HepG2 (cell line): Measurements from ENCODE around the gene DHX32. TPM values are rescaled to one million over a fixed set of nuclear protein-coding genes. Genes with fewer than 3 reads are reported as not detected.
A peak's percentile ranks its signal among the peaks of the same experiment; 100 is the strongest.
"Not testable (repeated sequence)": the region's sequence is repeated elsewhere in the genome, so short reads cannot be mapped to it uniquely, and the experiment has no call there.

ENCODE experiments used
- CBFB ChIP-seq: sonication (generic); formaldehyde crosslinking; IDR thresholded peaks from 2 replicates; pipeline ENCODE4 v1.4.0; 2020; ENCODE audit warnings: missing genetic modification reagents
- ETV5 ChIP-seq: IDR thresholded peaks from 2 replicates; pipeline ENCODE4 v1.6.1; 2018; ENCODE audit warnings: missing biosample characterization, missing genetic modification reagents, inconsistent platforms, borderline replicate concordance
- GABPA ChIP-seq, 2 experiments: IDR thresholded peaks; 2 replicates each; pipeline ENCODE4 v1.6.1; 2011 to 2016; ENCODE audit warnings: low read depth in 2 of 2, low read length in 1 of 2, missing biosample characterization in 1 of 2, missing genetic modification characterization in 1 of 2
- HMGXB4 ChIP-seq, 2 experiments: sonication (generic) in 1 of 2; formaldehyde crosslinking in 1 of 2; IDR thresholded peaks; 2 replicates each; pipeline versions ENCODE4 v1.4.0 to v1.6.1; 2018 to 2020; ENCODE audit warnings: missing genetic modification reagents in 2 of 2, borderline replicate concordance in 1 of 2, low read depth in 1 of 2, mild to moderate bottlenecking in 1 of 2, missing biosample characterization in 1 of 2
- HNF1B ChIP-seq: sonication (generic); formaldehyde crosslinking; IDR thresholded peaks from 2 replicates; pipeline ENCODE4 v1.5.1; 2020; ENCODE audit warnings: mild to moderate bottlenecking, moderate library complexity, missing genetic modification reagents
- IRF2 ChIP-seq: IDR thresholded peaks from 2 replicates; pipeline ENCODE4 v1.6.1; 2018; ENCODE audit warnings: missing genetic modification reagents, missing compliant biosample characterization
- KDM5A ChIP-seq: fragments of 200-600 bp; sonication (generic); IDR thresholded peaks from 2 replicates; pipeline ENCODE4 v1.7.0; 2018; ENCODE audit warnings: antibody characterized with exemption, mild to moderate bottlenecking, low read length, borderline replicate concordance
- KMT2B ChIP-seq: IDR thresholded peaks from 2 replicates; pipeline ENCODE4 v1.6.1; 2016; ENCODE audit warnings: missing genetic modification reagents, missing compliant biosample characterization
- MED1 ChIP-seq: sonication (generic); formaldehyde crosslinking; IDR thresholded peaks from 2 replicates; pipeline ENCODE4 v1.4.0; 2020; ENCODE audit warnings: missing genetic modification reagents
- NR1H2 ChIP-seq: sonication (generic); formaldehyde crosslinking; IDR thresholded peaks from 2 replicates; pipeline ENCODE4 v1.8.1; 2022; ENCODE audit warnings: low read depth, missing genetic modification reagents, borderline replicate concordance
- POGZ ChIP-seq: sonication (generic); formaldehyde crosslinking; IDR thresholded peaks from 2 replicates; pipeline ENCODE4 v1.4.0; 2020; ENCODE audit warnings: mild to moderate bottlenecking, missing genetic modification reagents
- RARA ChIP-seq: IDR thresholded peaks from 2 replicates; pipeline ENCODE4 v1.6.1; 2016; ENCODE audit warnings: missing genetic modification reagents, missing compliant biosample characterization
- SP1 ChIP-seq, 2 experiments: fragments of 450-650 bp in 1 of 2; sonication (generic) in 1 of 2; formaldehyde crosslinking in 1 of 2; IDR thresholded peaks; 2 replicates each; pipeline versions ENCODE4 v1.4.0 to v1.6.1; 2016 to 2020; ENCODE audit warnings: missing genetic modification reagents in 1 of 2
- TAF1 ChIP-seq: sonication (generic); formaldehyde crosslinking; IDR thresholded peaks from 2 replicates; pipeline ENCODE4 v1.4.0; 2020; ENCODE audit warnings: missing genetic modification reagents
- U2AF2 ChIP-seq: fragments of 200-400 bp; formaldehyde crosslinking; IDR thresholded peaks from 2 replicates; pipeline ENCODE4 v1.6.1; 2017; ENCODE audit warnings: low read depth, mild to moderate bottlenecking, low read length
- ZBTB7A ChIP-seq: sonication (generic); formaldehyde crosslinking; IDR thresholded peaks from 2 replicates; pipeline ENCODE4 v1.8.0; 2022; ENCODE audit warnings: mild to moderate bottlenecking, missing genetic modification reagents
- ZFY ChIP-seq: sonication (generic); formaldehyde crosslinking; IDR thresholded peaks from 2 replicates; pipeline ENCODE4 v1.4.0; 2020; ENCODE audit warnings: missing genetic modification reagents
- ZNF205 ChIP-seq: IDR thresholded peaks from 2 replicates; pipeline ENCODE4 v1.6.1; 2018; ENCODE audit warnings: missing biosample characterization, missing genetic modification reagents
- ZNF331 ChIP-seq: sonication (generic); formaldehyde crosslinking; IDR thresholded peaks from 2 replicates; pipeline ENCODE4 v1.4.0; 2020; ENCODE audit warnings: missing genetic modification reagents
- ZNF574 ChIP-seq: sonication (generic); formaldehyde crosslinking; IDR thresholded peaks from 2 replicates; pipeline ENCODE4 v1.4.0; 2020; ENCODE audit warnings: missing genetic modification reagents
- ZSCAN20 ChIP-seq: sonication (generic); formaldehyde crosslinking; IDR thresholded peaks from 2 replicates; pipeline ENCODE4 v1.4.0; 2020; ENCODE audit warnings: missing genetic modification reagents, mild to moderate bottlenecking, borderline replicate concordance
- ZSCAN9 ChIP-seq: IDR thresholded peaks from 2 replicates; pipeline ENCODE4 v1.6.1; 2016; ENCODE audit warnings: borderline replicate concordance
- polyA plus RNA-seq, 8 experiments: library from polyadenylated mRNA; depleted of rRNA in 3 of 8; stranded (reverse) in 7 of 8; unstranded in 1 of 8; fragments of >200 nt; fragmentation: Illumina TruSeq in 4 of 8; extraction: Trizol in 4 of 8; gene quantifications; 2 replicates each; pipeline versions ENCODE4 v1.2.1 to v1.2.3, GENCODE V29; 2011 to 2016; ENCODE audit warnings: low read depth in 4 of 8, missing spikeins in 1 of 8, mixed read lengths in 1 of 8; ENCODE audit not compliant: insufficient read depth in 1 of 8
- total RNA-seq, 5 experiments: library from RNA; depleted of rRNA; stranded (reverse); fragments of >200 nt; fragmentation: Illumina TruSeq; extraction: Trizol; gene quantifications; 2 replicates each; pipeline ENCODE4 v1.2.3, GENCODE V29; 2016; ENCODE audit warnings: low read depth in 1 of 5

The DHX32 gene
- total and polyA plus RNA-seq, 2 of the 13 experiments (the other 11 are each of a cell fraction or from before 2014, with no cell fraction given) = 15.5 to 16.5 TPM

GRCh38 chr10:125896088-125896934 lies 15.2 kb upstream of the DHX32 start, which contains the start of gene FANK1 (continued):
- peak; percentile 70; the same call in 1 of the 2 replicates for TF ChIP-seq HNF1B
- 0 out of 2 replicates have a peak, but pooled peaks have one; percentile 35 for TF ChIP-seq ZSCAN9 (CRISPR knock-in tag)
- 0 out of 2 replicates have a peak, but pooled peaks have one; percentile 38 for TF ChIP-seq ZNF205 (CRISPR knock-in tag)
- TF ChIP-seq KMT2B (CRISPR knock-in tag) = peak; percentile 72
- peak; percentile 91 for TF ChIP-seq ZFY
- TF ChIP-seq ETV5 = peak; percentile 41; the same call in 1 of the 2 replicates
- peak; percentile 60 for TF ChIP-seq POGZ
- peak; percentile 44; the same call in 1 of the 2 replicates for TF ChIP-seq TAF1 (CRISPR knock-in tag)
- peak; percentile 37; the same call in 1 of the 2 replicates for TF ChIP-seq KDM5A
- TF ChIP-seq SP1 (IDR thresholded peaks at IDR 0.05); GABPA (IDR thresholded peaks at IDR 0.05; ENCODE audit: low read depth, low read length): not testable (repeated sequence)
- TF ChIP-seq SP1 (CRISPR knock-in tag; IDR thresholded peaks at IDR 0.05) = peak; percentile 15; the same call in 1 of the 2 replicates
- peak; percentile 86; the same call in 1 of the 2 replicates for TF ChIP-seq U2AF2
- 0 out of 2 replicates have a peak, but pooled peaks have one; percentile 29 for TF ChIP-seq NR1H2
- peak in 1 of 2 experiments; percentile 55; a peak in 1 of 4 replicates for TF ChIP-seq HMGXB4 (CRISPR knock-in tag; IDR thresholded peaks at IDR 0.05; ENCODE audit: borderline replicate concordance in 1 of 2, low read depth in 1 of 2)
- peak; percentile 59; the same call in 1 of the 2 replicates for TF ChIP-seq ZBTB7A (CRISPR knock-in tag)
- TF ChIP-seq GABPA (CRISPR knock-in tag; IDR thresholded peaks at IDR 0.05; ENCODE audit: low read depth) = peak; percentile 52
- TF ChIP-seq ZNF331 (CRISPR knock-in tag) = peak; percentile 44; the same call in 1 of the 2 replicates
- peak; percentile 25; the same call in 1 of the 2 replicates for TF ChIP-seq RARA
- TF ChIP-seq ZNF574 = peak; percentile 54
- peak; percentile 16; the same call in 1 of the 2 replicates for TF ChIP-seq MED1 (CRISPR knock-in tag)
- peak; percentile 80; the same call in 1 of the 2 replicates for TF ChIP-seq ZSCAN20 (CRISPR knock-in tag)
- TF ChIP-seq CBFB (CRISPR knock-in tag) = peak; percentile 51; the same call in 1 of the 2 replicates
- TF ChIP-seq IRF2 (CRISPR knock-in tag) = 0 out of 2 replicates have a peak, but pooled peaks have one; percentile 42
